Upper lobe of left lung (tissue), 4 donors: ENCODE results near the gene ZNF205.

Experiments used
- EP300 ChIP-seq, 4 donors: sonication (generic); formaldehyde crosslinking; IDR thresholded peaks; one replicate each; pipeline ENCODE4 v1.5.1; 2017; ENCODE audit warnings: antibody characterized with exemption in 4 of 4, control low read depth in 2 of 4
- POLR2A ChIP-seq, 4 donors: fragments of 450-650 bp; IDR thresholded peaks; one replicate each; pipeline ENCODE4 v1.5.1; 2016 to 2017; ENCODE audit warnings: antibody characterized with exemption in 4 of 4, mild to moderate bottlenecking in 2 of 4
- POLR2AphosphoS5 ChIP-seq, 2 donors: sonication (generic); formaldehyde crosslinking; IDR thresholded peaks; one replicate each; pipeline ENCODE4 v1.5.1; 2017; ENCODE audit warnings: antibody characterized with exemption in 2 of 2
- TF ChIP-seq, protein P1 (sequence below), 6 experiments: fragments of 450-650 bp in 4 of 6; fragments of 200-600 bp in 2 of 6; sonication (generic) in 2 of 6; IDR thresholded peaks; one replicate each; pipeline ENCODE4 v1.5.1; 2016 to 2019; ENCODE audit warnings: antibody characterized with exemption in 6 of 6

DNA sequence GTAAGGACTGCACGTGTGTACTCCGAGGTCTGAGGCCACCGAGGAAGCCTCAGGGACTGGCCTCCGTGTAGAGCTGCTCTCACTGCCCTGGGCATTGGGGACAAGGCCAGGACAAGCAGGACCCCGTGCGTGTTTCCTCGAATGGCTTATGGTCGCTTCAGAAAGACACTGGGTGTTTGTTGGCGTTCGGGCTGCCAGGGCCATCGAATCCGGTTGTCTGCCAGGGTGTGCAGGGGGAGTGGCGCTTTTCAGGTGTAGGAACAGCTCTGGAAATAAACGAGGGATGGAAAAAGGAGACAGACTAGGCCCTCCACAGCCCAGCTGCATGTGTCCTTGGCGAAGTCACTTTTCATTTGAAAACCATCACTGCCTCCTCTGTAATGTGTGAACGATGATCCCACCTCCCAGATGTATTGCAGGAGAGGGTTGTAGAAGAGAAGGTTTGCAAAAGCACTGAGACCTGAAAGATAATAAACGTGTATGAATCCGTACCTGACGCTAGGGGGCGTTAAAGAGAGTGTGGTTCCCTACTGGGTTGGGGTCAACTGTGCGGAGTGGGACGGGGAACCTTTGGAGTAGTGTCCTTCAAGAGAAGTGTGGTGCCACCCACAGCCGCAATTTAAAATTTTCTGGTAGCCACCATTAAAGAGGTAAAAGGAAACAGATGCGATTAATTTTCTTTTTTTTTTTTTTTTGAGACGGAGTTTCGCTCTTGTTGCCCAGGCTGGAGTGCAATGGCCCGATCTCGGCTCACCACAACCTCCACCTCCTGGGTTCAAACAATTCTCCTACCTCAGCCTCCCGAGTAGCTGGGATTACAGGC, 11.2 kb upstream of the ZNF205 start:
- TF ChIP-seq, protein P1, sequence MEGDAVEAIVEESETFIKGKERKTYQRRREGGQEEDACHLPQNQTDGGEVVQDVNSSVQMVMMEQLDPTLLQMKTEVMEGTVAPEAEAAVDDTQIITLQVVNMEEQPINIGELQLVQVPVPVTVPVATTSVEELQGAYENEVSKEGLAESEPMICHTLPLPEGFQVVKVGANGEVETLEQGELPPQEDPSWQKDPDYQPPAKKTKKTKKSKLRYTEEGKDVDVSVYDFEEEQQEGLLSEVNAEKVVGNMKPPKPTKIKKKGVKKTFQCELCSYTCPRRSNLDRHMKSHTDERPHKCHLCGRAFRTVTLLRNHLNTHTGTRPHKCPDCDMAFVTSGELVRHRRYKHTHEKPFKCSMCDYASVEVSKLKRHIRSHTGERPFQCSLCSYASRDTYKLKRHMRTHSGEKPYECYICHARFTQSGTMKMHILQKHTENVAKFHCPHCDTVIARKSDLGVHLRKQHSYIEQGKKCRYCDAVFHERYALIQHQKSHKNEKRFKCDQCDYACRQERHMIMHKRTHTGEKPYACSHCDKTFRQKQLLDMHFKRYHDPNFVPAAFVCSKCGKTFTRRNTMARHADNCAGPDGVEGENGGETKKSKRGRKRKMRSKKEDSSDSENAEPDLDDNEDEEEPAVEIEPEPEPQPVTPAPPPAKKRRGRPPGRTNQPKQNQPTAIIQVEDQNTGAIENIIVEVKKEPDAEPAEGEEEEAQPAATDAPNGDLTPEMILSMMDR (IDR thresholded peaks at IDR 0.05): peak; percentile 9 to 47 (median 36)
- TF ChIP-seq POLR2A (IDR thresholded peaks at IDR 0.05): no peak
- no peak for TF ChIP-seq EP300 (IDR thresholded peaks at IDR 0.05)
- no peak for TF ChIP-seq POLR2AphosphoS5 (IDR thresholded peaks at IDR 0.05)
